WTC11 (cell line): ENCODE data around the gene TRIM69. TPM values are rescaled to one million over a fixed set of nuclear protein-coding genes. Genes with fewer than 3 reads are reported as not detected.

Experiments
- ATAC-seq: fragments of 200-7000 bp; cut with Tn5 transposase; 2 replicates; pipeline ENCODE4 v1.10.0; 2021; ENCODE audit warnings: mild to moderate bottlenecking, moderate library complexity
- CTCF ChIA-PET: fragments of 300-600 bp; sonication (Branson Sonifier 250); formaldehyde crosslinking; loops from one replicate; lab custom pipeline; 2021; ENCODE audit warnings: antibody characterized with exemption; lab: Charles Lee
- POLR2A ChIA-PET: fragments of 350-600 bp; sonication (Branson Sonifier 250); formaldehyde crosslinking; loops from one replicate; lab custom pipeline; 2021; ENCODE audit warnings: antibody characterized with exemption; lab: Charles Lee
- DNase-seq: peaks from one replicate; pipeline ENCODE4 v3.0.0; 2021; ENCODE audit warnings: low spot score
- H3K27ac Mint-ChIP-seq: 2 replicates; pipeline ENCODE4 v1.8.0; 2021; ENCODE audit warnings: mixed read lengths
- H3K27me3 Mint-ChIP-seq: 2 replicates; pipeline ENCODE4 v1.8.0; 2021; ENCODE audit warnings: low read depth, mild to moderate bottlenecking, moderate library complexity, mixed read lengths
- H3K36me3 Mint-ChIP-seq: 2 replicates; pipeline ENCODE4 v1.8.0; 2021; ENCODE audit warnings: mixed read lengths
- H3K4me1 Mint-ChIP-seq: 2 replicates; pipeline ENCODE4 v1.8.0; 2022; ENCODE audit warnings: mixed read lengths
- H3K4me3 Mint-ChIP-seq: 2 replicates; pipeline ENCODE4 v1.8.0; 2021; ENCODE audit warnings: mild to moderate bottlenecking, moderate library complexity, mixed read lengths
- H3K9me3 Mint-ChIP-seq: 2 replicates; pipeline ENCODE4 v1.8.0; 2021; ENCODE audit warnings: mixed read lengths
- ELF4 ChIP-seq: sonication (generic); formaldehyde crosslinking; IDR thresholded peaks from 2 replicates; pipeline ENCODE4 v1.8.1; 2022; ENCODE audit warnings: low read depth, mild to moderate bottlenecking, moderate library complexity, missing genetic modification reagents
- ETV6 ChIP-seq: sonication (generic); formaldehyde crosslinking; IDR thresholded peaks from 2 replicates; pipeline ENCODE4 v1.8.1; 2022; ENCODE audit warnings: mild to moderate bottlenecking, missing genetic modification reagents
- GTF2I ChIP-seq: fragments of 250-450 bp; sonication (Bioruptor Pico); conservative IDR thresholded peaks from 2 replicates; pipeline ENCODE4 v1.4.0; 2021; ENCODE audit warnings: mild to moderate bottlenecking
- MYBL2 ChIP-seq: sonication (generic); formaldehyde crosslinking; IDR thresholded peaks from 2 replicates; pipeline ENCODE4 v1.8.1; 2023; ENCODE audit warnings: mild to moderate bottlenecking, moderate library complexity, missing genetic modification reagents
- NFYB ChIP-seq: sonication (generic); formaldehyde crosslinking; conservative IDR thresholded peaks from 2 replicates; pipeline ENCODE4 v1.8.0; 2022; ENCODE audit warnings: low read depth, missing genetic modification reagents
- RELA ChIP-seq: sonication (generic); formaldehyde crosslinking; IDR thresholded peaks from 2 replicates; pipeline ENCODE4 v1.8.1; 2022; ENCODE audit warnings: missing genetic modification reagents, mild to moderate bottlenecking, borderline replicate concordance
- TCF7 ChIP-seq: sonication (generic); formaldehyde crosslinking; IDR thresholded peaks from 2 replicates; pipeline ENCODE4 v1.8.0; 2022; ENCODE audit warnings: mild to moderate bottlenecking, low read depth, missing genetic modification reagents, moderate library complexity
- TEAD1 ChIP-seq: sonication (generic); formaldehyde crosslinking; IDR thresholded peaks from 2 replicates; pipeline ENCODE4 v1.8.0; 2022; ENCODE audit warnings: mild to moderate bottlenecking, missing genetic modification reagents
- TEAD4 ChIP-seq: sonication (generic); formaldehyde crosslinking; IDR thresholded peaks from 2 replicates; pipeline ENCODE4 v1.8.0; 2022; ENCODE audit warnings: mild to moderate bottlenecking, missing genetic modification reagents
- ZNF396 ChIP-seq: fragments of 250-450 bp; sonication (Bioruptor Pico); IDR thresholded peaks from 2 replicates; pipeline ENCODE4 v1.8.0; 2021; ENCODE audit warnings: mild to moderate bottlenecking, moderate library complexity, borderline replicate concordance
- total RNA-seq: library from RNA; stranded (reverse); gene quantifications from 3 replicates; pipeline ENCODE4 v1.2.3, GENCODE V29; 2021
- TF ChIP-seq, protein P1 (sequence below): sonication (generic); formaldehyde crosslinking; IDR thresholded peaks from 2 replicates; pipeline ENCODE4 v1.8.0; 2023; ENCODE audit warnings: mild to moderate bottlenecking, missing genetic modification reagents
- TF ChIP-seq, protein P2 (sequence below): sonication (generic); formaldehyde crosslinking; IDR thresholded peaks from 2 replicates; pipeline ENCODE4 v1.8.0; 2022; ENCODE audit warnings: mild to moderate bottlenecking, missing genetic modification reagents
- TF ChIP-seq, protein P3 (sequence below): fragments of 250-450 bp; sonication (Bioruptor Pico); conservative IDR thresholded peaks from 2 replicates; pipeline ENCODE4 v1.9.0; 2021; ENCODE audit warnings: mild to moderate bottlenecking
- TF ChIP-seq, protein P4 (sequence below): fragments of 200-600 bp; IDR thresholded peaks from 2 replicates; pipeline ENCODE4 v1.8.0; 2022; ENCODE audit warnings: antibody characterized with exemption
- TF ChIP-seq, protein P5 (sequence below): sonication (generic); formaldehyde crosslinking; IDR thresholded peaks from 2 replicates; pipeline ENCODE4 v1.8.0; 2023; ENCODE audit warnings: missing genetic modification reagents, mild to moderate bottlenecking, borderline replicate concordance

TRIM69 gene
- total RNA-seq, 1 experiment from 2014 or later, result 10.4 TPM

- TF ChIP-seq, protein P1, sequence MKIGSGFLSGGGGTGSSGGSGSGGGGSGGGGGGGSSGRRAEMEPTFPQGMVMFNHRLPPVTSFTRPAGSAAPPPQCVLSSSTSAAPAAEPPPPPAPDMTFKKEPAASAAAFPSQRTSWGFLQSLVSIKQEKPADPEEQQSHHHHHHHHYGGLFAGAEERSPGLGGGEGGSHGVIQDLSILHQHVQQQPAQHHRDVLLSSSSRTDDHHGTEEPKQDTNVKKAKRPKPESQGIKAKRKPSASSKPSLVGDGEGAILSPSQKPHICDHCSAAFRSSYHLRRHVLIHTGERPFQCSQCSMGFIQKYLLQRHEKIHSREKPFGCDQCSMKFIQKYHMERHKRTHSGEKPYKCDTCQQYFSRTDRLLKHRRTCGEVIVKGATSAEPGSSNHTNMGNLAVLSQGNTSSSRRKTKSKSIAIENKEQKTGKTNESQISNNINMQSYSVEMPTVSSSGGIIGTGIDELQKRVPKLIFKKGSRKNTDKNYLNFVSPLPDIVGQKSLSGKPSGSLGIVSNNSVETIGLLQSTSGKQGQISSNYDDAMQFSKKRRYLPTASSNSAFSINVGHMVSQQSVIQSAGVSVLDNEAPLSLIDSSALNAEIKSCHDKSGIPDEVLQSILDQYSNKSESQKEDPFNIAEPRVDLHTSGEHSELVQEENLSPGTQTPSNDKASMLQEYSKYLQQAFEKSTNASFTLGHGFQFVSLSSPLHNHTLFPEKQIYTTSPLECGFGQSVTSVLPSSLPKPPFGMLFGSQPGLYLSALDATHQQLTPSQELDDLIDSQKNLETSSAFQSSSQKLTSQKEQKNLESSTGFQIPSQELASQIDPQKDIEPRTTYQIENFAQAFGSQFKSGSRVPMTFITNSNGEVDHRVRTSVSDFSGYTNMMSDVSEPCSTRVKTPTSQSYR (CRISPR knock-in tag), result 0 out of 2 replicates have a peak, but pooled peaks have one; percentile 46
- TF ChIP-seq ETV6 (CRISPR knock-in tag), result peak; percentile 40; the same call in 1 of the 2 replicates
- TF ChIP-seq, protein P2, sequence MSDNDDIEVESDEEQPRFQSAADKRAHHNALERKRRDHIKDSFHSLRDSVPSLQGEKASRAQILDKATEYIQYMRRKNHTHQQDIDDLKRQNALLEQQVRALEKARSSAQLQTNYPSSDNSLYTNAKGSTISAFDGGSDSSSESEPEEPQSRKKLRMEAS (CRISPR knock-in tag), result peak; percentile 39
Observed at GRCh38 chr15:44711096-44711742, 25.1 kb upstream of the TRIM69 start, which contains the start of the genes B2M and PATL2 (continued).

DNA sequence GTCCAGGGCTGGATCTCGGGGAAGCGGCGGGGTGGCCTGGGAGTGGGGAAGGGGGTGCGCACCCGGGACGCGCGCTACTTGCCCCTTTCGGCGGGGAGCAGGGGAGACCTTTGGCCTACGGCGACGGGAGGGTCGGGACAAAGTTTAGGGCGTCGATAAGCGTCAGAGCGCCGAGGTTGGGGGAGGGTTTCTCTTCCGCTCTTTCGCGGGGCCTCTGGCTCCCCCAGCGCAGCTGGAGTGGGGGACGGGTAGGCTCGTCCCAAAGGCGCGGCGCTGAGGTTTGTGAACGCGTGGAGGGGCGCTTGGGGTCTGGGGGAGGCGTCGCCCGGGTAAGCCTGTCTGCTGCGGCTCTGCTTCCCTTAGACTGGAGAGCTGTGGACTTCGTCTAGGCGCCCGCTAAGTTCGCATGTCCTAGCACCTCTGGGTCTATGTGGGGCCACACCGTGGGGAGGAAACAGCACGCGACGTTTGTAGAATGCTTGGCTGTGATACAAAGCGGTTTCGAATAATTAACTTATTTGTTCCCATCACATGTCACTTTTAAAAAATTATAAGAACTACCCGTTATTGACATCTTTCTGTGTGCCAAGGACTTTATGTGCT is 24.5 kb upstream of the TRIM69 start:
- TF ChIP-seq TEAD4 (CRISPR knock-in tag), result no peak
- TF ChIP-seq, protein P3, sequence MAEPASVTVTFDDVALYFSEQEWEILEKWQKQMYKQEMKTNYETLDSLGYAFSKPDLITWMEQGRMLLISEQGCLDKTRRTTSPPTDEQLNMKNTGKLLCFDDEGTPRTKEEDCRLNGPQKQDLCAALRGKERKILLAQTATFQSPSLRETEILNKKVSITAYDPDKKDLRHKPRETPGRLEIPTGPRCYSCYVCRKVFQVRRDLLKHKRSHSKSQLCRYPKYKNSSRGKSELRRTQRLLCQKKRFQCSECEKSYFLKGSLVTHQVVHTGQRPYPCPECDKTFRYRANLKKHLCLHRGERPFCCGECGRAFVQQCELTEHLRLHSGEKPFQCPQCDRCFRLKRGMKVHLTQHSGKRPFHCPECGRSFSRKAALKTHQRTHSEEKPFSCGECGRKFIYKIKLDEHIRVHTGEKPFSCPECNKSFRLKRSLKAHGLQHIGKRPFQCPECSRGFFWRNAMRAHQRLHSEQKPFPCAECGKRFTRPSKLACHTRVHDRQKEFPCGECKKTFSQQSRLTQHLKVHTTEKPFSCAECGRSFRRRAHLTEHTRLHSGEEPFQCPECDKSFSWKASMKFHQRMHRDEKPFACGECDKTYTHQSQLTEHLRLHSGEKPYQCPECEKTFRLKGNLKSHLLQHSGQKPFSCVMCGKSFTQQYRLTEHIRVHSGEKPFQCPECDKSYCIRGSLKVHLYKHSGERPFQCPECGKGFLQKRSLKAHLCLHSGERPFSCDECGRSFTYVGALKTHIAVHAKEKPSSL, result no peak
- TF ChIP-seq, protein P4, sequence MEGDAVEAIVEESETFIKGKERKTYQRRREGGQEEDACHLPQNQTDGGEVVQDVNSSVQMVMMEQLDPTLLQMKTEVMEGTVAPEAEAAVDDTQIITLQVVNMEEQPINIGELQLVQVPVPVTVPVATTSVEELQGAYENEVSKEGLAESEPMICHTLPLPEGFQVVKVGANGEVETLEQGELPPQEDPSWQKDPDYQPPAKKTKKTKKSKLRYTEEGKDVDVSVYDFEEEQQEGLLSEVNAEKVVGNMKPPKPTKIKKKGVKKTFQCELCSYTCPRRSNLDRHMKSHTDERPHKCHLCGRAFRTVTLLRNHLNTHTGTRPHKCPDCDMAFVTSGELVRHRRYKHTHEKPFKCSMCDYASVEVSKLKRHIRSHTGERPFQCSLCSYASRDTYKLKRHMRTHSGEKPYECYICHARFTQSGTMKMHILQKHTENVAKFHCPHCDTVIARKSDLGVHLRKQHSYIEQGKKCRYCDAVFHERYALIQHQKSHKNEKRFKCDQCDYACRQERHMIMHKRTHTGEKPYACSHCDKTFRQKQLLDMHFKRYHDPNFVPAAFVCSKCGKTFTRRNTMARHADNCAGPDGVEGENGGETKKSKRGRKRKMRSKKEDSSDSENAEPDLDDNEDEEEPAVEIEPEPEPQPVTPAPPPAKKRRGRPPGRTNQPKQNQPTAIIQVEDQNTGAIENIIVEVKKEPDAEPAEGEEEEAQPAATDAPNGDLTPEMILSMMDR, result no peak
- TF ChIP-seq ELF4, result no peak
- TF ChIP-seq ZNF396 (CRISPR knock-in tag), result no peak
- TF ChIP-seq NFYB (CRISPR knock-in tag), result no peak
- peak; percentile 55; the same call in 1 of the 2 replicates for TF ChIP-seq MYBL2 (CRISPR knock-in tag)
- no peak for TF ChIP-seq TCF7 (CRISPR knock-in tag)
- TF ChIP-seq GTF2I (CRISPR knock-in tag), result no peak
- TF ChIP-seq, protein P5, sequence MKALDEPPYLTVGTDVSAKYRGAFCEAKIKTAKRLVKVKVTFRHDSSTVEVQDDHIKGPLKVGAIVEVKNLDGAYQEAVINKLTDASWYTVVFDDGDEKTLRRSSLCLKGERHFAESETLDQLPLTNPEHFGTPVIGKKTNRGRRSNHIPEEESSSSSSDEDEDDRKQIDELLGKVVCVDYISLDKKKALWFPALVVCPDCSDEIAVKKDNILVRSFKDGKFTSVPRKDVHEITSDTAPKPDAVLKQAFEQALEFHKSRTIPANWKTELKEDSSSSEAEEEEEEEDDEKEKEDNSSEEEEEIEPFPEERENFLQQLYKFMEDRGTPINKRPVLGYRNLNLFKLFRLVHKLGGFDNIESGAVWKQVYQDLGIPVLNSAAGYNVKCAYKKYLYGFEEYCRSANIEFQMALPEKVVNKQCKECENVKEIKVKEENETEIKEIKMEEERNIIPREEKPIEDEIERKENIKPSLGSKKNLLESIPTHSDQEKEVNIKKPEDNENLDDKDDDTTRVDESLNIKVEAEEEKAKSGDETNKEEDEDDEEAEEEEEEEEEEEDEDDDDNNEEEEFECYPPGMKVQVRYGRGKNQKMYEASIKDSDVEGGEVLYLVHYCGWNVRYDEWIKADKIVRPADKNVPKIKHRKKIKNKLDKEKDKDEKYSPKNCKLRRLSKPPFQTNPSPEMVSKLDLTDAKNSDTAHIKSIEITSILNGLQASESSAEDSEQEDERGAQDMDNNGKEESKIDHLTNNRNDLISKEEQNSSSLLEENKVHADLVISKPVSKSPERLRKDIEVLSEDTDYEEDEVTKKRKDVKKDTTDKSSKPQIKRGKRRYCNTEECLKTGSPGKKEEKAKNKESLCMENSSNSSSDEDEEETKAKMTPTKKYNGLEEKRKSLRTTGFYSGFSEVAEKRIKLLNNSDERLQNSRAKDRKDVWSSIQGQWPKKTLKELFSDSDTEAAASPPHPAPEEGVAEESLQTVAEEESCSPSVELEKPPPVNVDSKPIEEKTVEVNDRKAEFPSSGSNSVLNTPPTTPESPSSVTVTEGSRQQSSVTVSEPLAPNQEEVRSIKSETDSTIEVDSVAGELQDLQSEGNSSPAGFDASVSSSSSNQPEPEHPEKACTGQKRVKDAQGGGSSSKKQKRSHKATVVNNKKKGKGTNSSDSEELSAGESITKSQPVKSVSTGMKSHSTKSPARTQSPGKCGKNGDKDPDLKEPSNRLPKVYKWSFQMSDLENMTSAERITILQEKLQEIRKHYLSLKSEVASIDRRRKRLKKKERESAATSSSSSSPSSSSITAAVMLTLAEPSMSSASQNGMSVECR, result peak; percentile 47; the same call in 1 of the 2 replicates
- TF ChIP-seq TEAD1 (CRISPR knock-in tag), result 0 out of 2 replicates have a peak, but pooled peaks have one; percentile 6
- no peak for TF ChIP-seq RELA (CRISPR knock-in tag)
- POLR2A ChIA-PET, result interaction anchor here (1.1 to 4.0 kb wide), 3 partner anchors 16 to 49 kb away, joined by 4 to 37 read pairs (median 20); partner anchors contain the start of gene SPG11
- CTCF ChIA-PET, result interaction anchor here (1.3 to 4.5 kb wide), 9 partner anchors 15 to 86 kb away, joined by 3 to 92 read pairs (median 7); partner anchors contain the start of genes SPG11 and TRIM69
- H3K4me1 Mint-ChIP-seq, result peaks cover 13% of the 10 kb centered on the region
- peak overlapping the region; percentile 94 for H3K4me3 Mint-ChIP-seq
- peak; percentile 29 for DNase-seq
- no peaks in the 10 kb centered on the region for H3K9me3 Mint-ChIP-seq
- H3K36me3 Mint-ChIP-seq, result peaks cover 14% of the 10 kb centered on the region
- peak overlapping the region; percentile 93 for H3K27ac Mint-ChIP-seq
- peaks cover 15% of the 10 kb centered on the region for H3K27me3 Mint-ChIP-seq
- ATAC-seq, result peak; percentile 12
